Measurements from ENCODE around the gene LIME1. TPM values are rescaled to one million over a fixed set of nuclear protein-coding genes. Genes with fewer than 3 reads are reported as not detected.

LIME1 gene
- polyA plus RNA-seq, 1 donor from 2014 or later: 81.2 TPM

- no peaks in the 10 kb centered on the region for H3K4me1 Mint-ChIP-seq
- H3K4me3 Mint-ChIP-seq: peak overlapping the region in 1 of 4 donors; percentile 53
- H3K27ac Mint-ChIP-seq: no peak overlapping the region
- H3K27me3 Mint-ChIP-seq: no peaks in the 10 kb centered on the region
- H3K9me3 Mint-ChIP-seq: no peaks in the 10 kb centered on the region
- H3K36me3 Mint-ChIP-seq: no peaks in the 10 kb centered on the region
Measured at GRCh38 chr20:63744574-63745423, 8.3 kb downstream of the LIME1 start.

DNA sequence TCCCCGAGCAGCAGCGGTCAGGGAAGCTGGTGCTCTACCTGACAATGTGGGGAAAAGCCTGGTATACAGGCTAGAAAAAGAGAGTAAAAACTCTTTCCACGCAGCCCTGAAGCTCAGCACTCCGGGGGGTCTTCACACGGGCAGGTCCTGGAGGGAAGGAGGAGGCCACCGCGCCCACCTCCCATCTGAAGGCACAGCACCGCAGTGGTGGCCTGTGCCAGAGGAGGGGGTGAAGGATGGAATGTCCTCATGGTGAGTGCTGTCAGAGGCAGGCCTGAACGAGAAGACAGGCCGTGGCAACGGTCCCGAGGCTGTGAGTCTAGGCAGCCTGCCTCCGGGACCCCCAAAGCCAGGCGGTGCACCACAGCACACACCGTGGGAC, 9.0 kb downstream of the LIME1 start:
- Mint-ChIP-seq H3K4me3 (peak overlapping the region in 1 of 4 donors; percentile 53), H3K27me3 (no peaks in the 10 kb centered on the region), H3K36me3 (no peaks in the 10 kb centered on the region), H3K27ac (no peak overlapping the region), H3K9me3 (no peaks in the 10 kb centered on the region), H3K4me1 (no peaks in the 10 kb centered on the region)

DNA sequence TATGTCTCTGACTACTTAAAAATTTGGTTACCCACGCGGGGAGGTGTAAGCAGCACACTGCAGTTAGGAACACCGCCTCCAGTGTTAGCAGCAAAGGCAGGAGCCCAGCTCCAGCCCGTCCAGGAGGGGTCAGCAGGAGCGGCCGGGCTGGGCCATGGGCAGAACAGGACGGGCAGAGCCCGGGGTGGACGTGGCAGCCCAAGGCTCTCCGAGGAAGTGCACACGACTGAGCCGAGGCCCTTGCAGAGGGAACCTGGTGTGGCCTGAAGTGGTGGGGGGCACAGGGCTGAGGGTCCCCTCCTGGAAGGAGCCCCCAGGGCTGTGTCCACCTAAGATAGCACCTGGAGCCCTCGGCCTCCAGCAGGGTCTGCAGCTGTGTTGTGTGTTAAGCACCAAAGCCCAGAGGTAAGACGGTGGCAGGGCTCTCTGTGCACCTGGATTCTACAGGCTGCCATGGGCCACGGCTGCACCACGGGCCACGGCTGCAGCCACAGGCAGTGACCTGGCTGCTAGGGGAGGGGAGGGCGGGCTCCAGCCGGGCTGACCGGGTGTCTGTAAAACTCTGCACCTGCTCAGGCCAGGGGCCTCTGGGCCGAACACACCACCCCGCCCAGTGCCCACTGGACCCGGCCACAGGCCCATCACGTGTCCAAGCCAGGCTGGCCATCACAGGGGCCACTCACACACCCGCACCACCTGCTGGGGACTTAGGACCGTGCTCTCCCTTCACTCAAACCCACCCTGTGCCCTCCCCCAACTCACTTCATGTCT, 9.7 kb downstream of the LIME1 start:
- no peaks in the 10 kb centered on the region for H3K27me3 Mint-ChIP-seq
- H3K4me3 Mint-ChIP-seq: peak overlapping the region in 1 of 4 donors; percentile 53
- H3K9me3 Mint-ChIP-seq: no peaks in the 10 kb centered on the region
- H3K27ac Mint-ChIP-seq: no peak overlapping the region
- H3K4me1 Mint-ChIP-seq: no peaks in the 10 kb centered on the region
- H3K36me3 Mint-ChIP-seq: no peaks in the 10 kb centered on the region

GRCh38 chr20:63746751-63747315, 10.4 kb downstream of the LIME1 start:
- Mint-ChIP-seq H3K36me3 (no peaks in the 10 kb centered on the region), H3K27me3 (no peaks in the 10 kb centered on the region), H3K4me1 (no peaks in the 10 kb centered on the region), H3K9me3 (no peaks in the 10 kb centered on the region), H3K4me3 (no peak overlapping the region), H3K27ac (no peak overlapping the region)

DNA sequence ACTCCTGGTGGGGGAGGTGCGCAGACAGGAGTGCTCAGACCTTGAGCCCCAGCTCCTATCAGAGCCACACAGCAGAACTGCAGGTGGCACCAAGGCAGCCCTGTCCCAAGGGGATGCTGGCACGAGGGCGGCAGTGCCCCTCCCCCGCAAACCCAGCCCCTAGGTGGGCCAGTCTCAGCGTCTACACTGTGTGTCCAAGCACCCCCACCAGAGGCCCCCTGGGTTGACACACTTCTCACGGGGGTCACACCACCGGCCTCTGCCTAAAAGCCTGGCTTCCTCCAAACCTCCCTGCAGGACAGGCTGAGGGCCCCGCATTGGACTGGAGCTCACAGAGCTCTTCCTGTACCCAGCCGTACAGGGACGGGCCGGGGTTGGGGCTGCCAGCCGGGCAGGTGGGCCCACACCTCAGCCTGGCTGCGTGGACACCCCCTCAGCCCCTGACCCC, 11.2 kb downstream of the LIME1 start:
- Mint-ChIP-seq H3K27me3 (no peaks in the 10 kb centered on the region), H3K9me3 (no peaks in the 10 kb centered on the region), H3K27ac (no peak overlapping the region)

GRCh38 chr20:63748070-63748933, 11.8 kb downstream of the LIME1 start:
- no peaks in the 10 kb centered on the region for H3K27me3 Mint-ChIP-seq
- no peaks in the 10 kb centered on the region for H3K9me3 Mint-ChIP-seq
- H3K4me3 Mint-ChIP-seq: peak overlapping the region in 1 of 4 donors; percentile 62
- H3K4me1 Mint-ChIP-seq: no peaks in the 10 kb centered on the region
- H3K27ac Mint-ChIP-seq: no peak overlapping the region
- no peaks in the 10 kb centered on the region for H3K36me3 Mint-ChIP-seq

More for the DNA sequence above, 11.2 kb downstream of the LIME1 start:
- H3K4me3 Mint-ChIP-seq: no peak overlapping the region
- H3K36me3 Mint-ChIP-seq: no peaks in the 10 kb centered on the region
- H3K4me1 Mint-ChIP-seq: no peaks in the 10 kb centered on the region

DNA sequence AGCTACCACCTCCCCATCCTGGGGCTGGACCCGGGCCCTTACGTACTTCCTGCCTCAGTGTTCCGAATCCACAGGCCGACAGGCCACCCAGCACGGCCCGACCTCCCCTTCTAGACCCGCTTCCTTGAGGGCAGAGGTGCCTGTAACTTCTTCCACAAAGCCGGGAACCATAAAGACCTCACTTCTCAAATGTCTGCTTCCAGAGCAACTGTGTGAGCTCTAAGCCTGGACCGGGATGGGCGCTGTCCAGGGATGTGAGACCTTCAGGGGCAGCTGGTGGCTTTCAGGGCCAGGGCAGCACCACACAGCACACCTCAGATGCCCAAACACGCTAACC, 12.4 kb downstream of the LIME1 start:
- Mint-ChIP-seq H3K9me3 (no peaks in the 10 kb centered on the region), H3K27ac (no peak overlapping the region), H3K27me3 (no peaks in the 10 kb centered on the region), H3K4me3 (peak overlapping the region in 1 of 4 donors; percentile 62), H3K4me1 (no peaks in the 10 kb centered on the region), H3K36me3 (no peaks in the 10 kb centered on the region)

DNA sequence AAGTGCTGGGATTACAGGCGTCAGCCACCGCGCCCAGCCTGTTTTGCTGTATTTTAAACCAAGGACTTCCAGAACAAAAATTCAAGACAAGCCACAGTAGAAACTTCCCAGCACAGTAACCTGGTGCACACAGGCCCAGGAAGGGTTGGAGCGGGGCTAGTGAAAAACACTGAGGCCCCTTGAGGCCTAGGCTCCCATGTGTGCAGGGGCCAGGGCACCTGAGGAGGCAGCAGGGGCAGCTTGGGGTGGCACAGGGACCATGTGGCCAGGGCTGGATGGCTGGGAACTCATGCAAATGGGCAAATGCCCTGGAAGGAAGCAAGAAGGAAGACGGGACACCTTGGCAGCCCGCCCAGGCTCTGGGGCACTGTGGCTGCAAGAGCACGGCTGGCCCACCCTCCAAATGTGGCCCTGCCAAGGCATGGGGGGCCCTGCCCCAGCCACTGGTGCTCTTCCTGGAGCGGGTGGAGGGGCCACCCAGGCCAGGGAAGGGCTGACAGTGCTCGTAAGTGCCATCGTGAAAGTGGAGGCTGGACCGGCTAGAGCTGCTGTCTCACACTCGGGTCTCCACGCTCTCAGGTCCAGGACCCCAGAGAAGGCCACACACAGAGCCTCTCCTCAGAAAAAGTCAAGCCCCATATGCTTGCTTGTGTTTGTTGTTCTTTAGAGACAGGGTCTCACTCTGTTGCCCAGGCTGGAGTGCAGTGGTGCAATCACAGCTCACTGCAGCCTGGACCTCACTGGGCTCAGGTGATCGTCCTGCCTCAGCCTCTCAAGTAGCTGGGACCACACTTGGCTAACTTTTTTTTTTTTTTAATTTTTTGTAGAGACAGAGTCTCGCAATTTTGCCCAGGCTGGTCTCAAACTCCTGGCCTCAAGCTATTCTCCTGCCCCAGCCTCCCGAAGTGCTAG, 13.4 kb downstream of the LIME1 start:
- no peaks in the 10 kb centered on the region for H3K36me3 Mint-ChIP-seq
- H3K9me3 Mint-ChIP-seq: peaks cover 0 to 1% (median 0%) of the 10 kb centered on the region in 3 donors
- H3K27ac Mint-ChIP-seq: no peak overlapping the region
- no peak overlapping the region for H3K4me3 Mint-ChIP-seq
- H3K27me3 Mint-ChIP-seq: no peaks in the 10 kb centered on the region
- peaks cover 0 to 3% (median 0%) of the 10 kb centered on the region in 3 donors for H3K4me1 Mint-ChIP-seq

GRCh38 chr20:63750807-63751470, 14.5 kb downstream of the LIME1 start:
- Mint-ChIP-seq H3K4me3 (peak overlapping the region in 1 of 4 donors; percentile 47), H3K27me3 (no peaks in the 10 kb centered on the region), H3K9me3 (peaks cover 0 to 1% (median 0%) of the 10 kb centered on the region in 3 donors), H3K4me1 (peaks cover 0 to 3% (median 0%) of the 10 kb centered on the region in 3 donors), H3K36me3 (no peaks in the 10 kb centered on the region), H3K27ac (peak overlapping the region in 1 of 3 donors; percentile 67)

GRCh38 chr20:63751471-63752271, 15.2 kb downstream of the LIME1 start:
- peaks cover 0 to 1% (median 0%) of the 10 kb centered on the region in 3 donors for H3K9me3 Mint-ChIP-seq
- no peaks in the 10 kb centered on the region for H3K36me3 Mint-ChIP-seq
- H3K4me1 Mint-ChIP-seq: peaks cover 0 to 3% (median 0%) of the 10 kb centered on the region in 3 donors
- no peaks in the 10 kb centered on the region for H3K27me3 Mint-ChIP-seq
- peak overlapping the region in 1 of 4 donors; percentile 47 for H3K4me3 Mint-ChIP-seq
- peak overlapping the region in 1 of 3 donors; percentile 67 for H3K27ac Mint-ChIP-seq

DNA sequence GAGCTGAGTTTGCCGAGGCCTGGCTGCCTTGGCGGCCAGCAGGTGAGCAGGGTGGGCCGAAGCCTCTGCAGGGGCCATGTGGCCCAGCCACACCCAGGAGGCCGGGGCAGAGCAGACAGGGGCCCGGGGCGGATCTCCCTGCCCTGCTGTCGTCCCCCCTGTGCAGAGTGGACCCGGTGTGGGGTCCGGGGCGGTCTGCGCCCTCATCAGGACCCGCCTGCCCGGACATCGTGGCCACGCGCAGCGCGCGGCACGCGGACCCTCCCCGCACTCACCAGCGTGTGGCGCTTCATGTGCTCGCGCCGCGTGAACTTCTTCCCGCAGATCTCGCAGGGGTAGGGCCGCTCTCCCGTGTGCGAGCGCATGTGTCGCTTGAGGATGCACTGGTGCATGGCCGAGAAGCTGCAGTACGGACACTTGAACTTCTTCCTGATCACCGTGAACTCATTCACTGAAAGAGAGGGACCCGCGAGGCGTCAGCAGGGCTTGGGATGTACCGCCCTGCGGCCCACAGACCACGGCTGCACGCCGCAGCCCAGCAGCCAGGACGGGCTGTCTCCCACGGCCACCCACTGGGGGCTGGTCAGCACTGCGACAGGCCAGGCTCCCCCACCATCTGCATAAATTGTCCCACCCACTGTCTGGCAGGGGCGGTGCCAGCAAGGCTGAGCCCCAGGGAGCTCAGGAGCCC, 16.1 kb downstream of the LIME1 start:
- H3K9me3 Mint-ChIP-seq: peaks cover 0 to 1% (median 0%) of the 10 kb centered on the region in 3 donors
- H3K27ac Mint-ChIP-seq: no peak overlapping the region
- H3K27me3 Mint-ChIP-seq: no peaks in the 10 kb centered on the region

GRCh38 chr20:63753381-63753780, 16.9 kb downstream of the LIME1 start:
- Mint-ChIP-seq H3K4me3 (no peak overlapping the region), H3K27me3 (no peaks in the 10 kb centered on the region), H3K27ac (no peak overlapping the region), H3K4me1 (peaks cover 0 to 4% (median 0%) of the 10 kb centered on the region in 3 donors), H3K9me3 (peaks cover 0 to 1% (median 0%) of the 10 kb centered on the region in 3 donors), H3K36me3 (no peaks in the 10 kb centered on the region)

More for the DNA sequence above, 16.1 kb downstream of the LIME1 start:
- H3K36me3 Mint-ChIP-seq: no peaks in the 10 kb centered on the region
- no peak overlapping the region for H3K4me3 Mint-ChIP-seq
- H3K4me1 Mint-ChIP-seq: peaks cover 0 to 3% (median 0%) of the 10 kb centered on the region in 3 donors
